Stimulated activated naive B cell treated with anti-CD40 and anti-IgM and Interleukin-4, amounts not matched to agents 10 μg/mL and 1 μg/mL and 100 μg/mL, for 72 hours (primary cell): ENCODE data around the gene TTLL1.
"Not testable (repeated sequence)": the region's sequence is repeated elsewhere in the genome, so short reads cannot be mapped to it uniquely, and the experiment has no call there.

Experiments used
- ATAC-seq, 2 donors: fragments of 150-1000 bp; cut with Tn5 transposase; replicated peaks; 2 replicates each; pipeline ENCODE4 v1.10.0; 2021; ENCODE audit warnings: moderate library complexity in 1 of 2
- DNase-seq: peaks from one replicate; pipeline ENCODE4 v3.0.0; 2021
- H3K27ac Mint-ChIP-seq: one replicate; pipeline ENCODE4 v1.8.0; 2022; ENCODE audit warnings: mild to moderate bottlenecking, mixed read lengths
- H3K27me3 Mint-ChIP-seq, 2 donors: one replicate each; pipeline ENCODE4 v1.8.0; 2022; ENCODE audit warnings: mixed read lengths in 2 of 2
- H3K36me3 Mint-ChIP-seq, 2 donors: one replicate each; pipeline ENCODE4 v1.8.0; 2022; ENCODE audit warnings: mixed read lengths in 2 of 2, mild to moderate bottlenecking in 1 of 2
- H3K4me1 Mint-ChIP-seq, 2 donors: one replicate each; pipeline ENCODE4 v1.8.0; 2022; ENCODE audit warnings: mixed read lengths in 2 of 2, mild to moderate bottlenecking in 1 of 2
- H3K4me3 Mint-ChIP-seq, 2 donors: one replicate each; pipeline ENCODE4 v1.8.0; 2022; ENCODE audit warnings: mild to moderate bottlenecking in 2 of 2, mixed read lengths in 2 of 2, moderate library complexity in 1 of 2
- H3K9me3 Mint-ChIP-seq, 2 donors: one replicate each; pipeline ENCODE4 v1.8.0; 2022; ENCODE audit warnings: mixed read lengths in 2 of 2, mild to moderate bottlenecking in 1 of 2

Gene TTLL1

GRCh38 chr22:43018615-43019014, 70.6 kb downstream of the TTLL1 start:
- no peaks in the 10 kb centered on the region for H3K36me3 Mint-ChIP-seq
- ATAC-seq (no peak), DNase-seq (no peak)
- H3K9me3 Mint-ChIP-seq = no peaks in the 10 kb centered on the region
- peak overlapping the region; percentile 20 for H3K27ac Mint-ChIP-seq
- no peak overlapping the region for H3K4me3 Mint-ChIP-seq
- H3K27me3 Mint-ChIP-seq = no peaks in the 10 kb centered on the region
- peaks cover 5 to 16% of the 10 kb centered on the region in 2 donors for H3K4me1 Mint-ChIP-seq

GRCh38 chr22:43017525-43018460, 71.4 kb downstream of the TTLL1 start:
- Mint-ChIP-seq H3K4me1 (peaks cover 13 to 24% of the 10 kb centered on the region in 2 donors), H3K27me3 (no peaks in the 10 kb centered on the region), H3K9me3 (no peaks in the 10 kb centered on the region), H3K27ac (no peak overlapping the region), H3K36me3 (peaks cover 0 to 2% of the 10 kb centered on the region in 2 donors), H3K4me3 (no peak overlapping the region)
- no peak for DNase-seq
- no peak for ATAC-seq

- not testable (repeated sequence) for H3K27me3 Mint-ChIP-seq, H3K27ac Mint-ChIP-seq, H3K4me3 Mint-ChIP-seq, H3K36me3 Mint-ChIP-seq, H3K9me3 Mint-ChIP-seq, ATAC-seq, DNase-seq
- peaks cover 16 to 33% of the 10 kb centered on the region in 2 donors for H3K4me1 Mint-ChIP-seq
Measured at GRCh38 chr22:43016150-43016549, 73.0 kb downstream of the TTLL1 start.

DNA sequence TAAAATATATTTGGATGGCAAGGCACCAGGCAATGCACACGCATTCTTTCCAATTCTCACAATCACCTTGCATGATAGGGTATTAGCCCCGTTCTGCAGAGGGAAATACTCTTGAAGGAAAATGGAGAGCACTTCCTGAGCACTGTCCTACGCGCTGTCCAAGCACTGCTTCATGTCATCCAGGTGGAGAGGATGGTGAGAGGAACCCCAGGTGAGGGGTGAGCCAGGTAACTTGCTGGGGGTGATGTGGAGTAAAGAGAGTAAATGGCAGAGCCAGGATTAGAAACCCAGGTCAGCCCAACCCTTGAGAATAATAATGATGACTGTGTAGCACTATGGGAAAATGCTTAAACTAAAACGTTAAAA, 73.5 kb downstream of the TTLL1 start:
- Mint-ChIP-seq H3K4me1 (peaks cover 18 to 35% of the 10 kb centered on the region in 2 donors), H3K9me3 (no peaks in the 10 kb centered on the region), H3K27ac (peak overlapping the region; percentile 96), H3K36me3 (peaks cover 0 to 2% of the 10 kb centered on the region in 2 donors), H3K27me3 (no peaks in the 10 kb centered on the region), H3K4me3 (peak overlapping the region; percentile 96 to 98)
- DNase-seq (no peak), ATAC-seq (peak in 1 of 2 donors; percentile 0)

DNA sequence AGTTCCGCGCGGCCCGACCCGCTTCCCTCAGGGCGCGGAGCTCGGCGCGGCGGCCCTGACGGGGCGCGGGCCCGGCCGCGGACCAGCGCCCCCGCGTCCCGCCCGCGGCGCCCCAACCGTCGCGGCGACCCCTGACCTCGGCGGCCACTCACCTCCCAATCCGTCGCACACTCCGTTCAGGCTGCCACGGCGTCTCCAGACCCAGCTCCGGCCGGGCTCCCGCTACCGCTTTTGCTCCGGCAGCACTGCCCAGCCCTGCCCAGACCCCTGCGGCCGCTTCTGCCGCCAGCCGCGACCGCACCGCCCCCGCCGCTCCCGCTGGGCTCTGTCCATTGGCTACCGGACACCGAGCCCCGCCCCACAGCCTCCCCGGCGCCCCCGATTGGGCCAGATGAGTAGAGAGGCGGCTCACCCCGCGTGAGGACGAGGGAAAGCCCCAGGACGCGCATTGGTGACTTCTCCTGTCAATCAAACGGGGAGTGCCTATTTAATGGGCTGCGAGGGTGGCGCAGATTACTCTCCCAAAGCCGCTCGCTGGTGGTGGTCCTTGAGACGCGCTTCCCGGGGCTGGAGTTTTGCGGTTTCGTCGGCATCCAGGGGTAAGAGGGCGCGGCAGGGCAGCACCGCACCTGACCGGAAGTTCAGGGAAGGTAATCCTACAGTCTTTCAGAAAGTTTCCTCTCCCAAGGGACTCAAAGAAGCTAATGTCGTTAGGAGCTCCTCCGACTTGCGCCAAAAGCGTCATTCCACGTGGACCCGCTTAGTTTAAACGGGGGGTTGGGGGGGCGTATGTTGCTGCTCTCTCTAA, 74.1 kb downstream of the TTLL1 start, which contains the start of gene PACSIN2:
Gene PACSIN2 (minus strand): TSS at position 281 of the 808 bp plus-strand sequence. CDS start 103,069 bp downstream, outside the sequence.
- Mint-ChIP-seq H3K27me3 (no peaks in the 10 kb centered on the region), H3K4me3 (peak within 1 kb of the TSS; percentile 96 to 98), H3K27ac (peak within 1 kb of the TSS; percentile 96), H3K36me3 (peaks cover 0 to 2% of the 10 kb centered on the region in 2 donors), H3K9me3 (no peaks in the 10 kb centered on the region), H3K4me1 (peaks cover 20 to 35% of the 10 kb centered on the region in 2 donors)
- peak; percentile 97 to 99 for ATAC-seq
- DNase-seq = peak; percentile 99

- ATAC-seq (peak; percentile 13 to 24), DNase-seq (no peak)
- Mint-ChIP-seq H3K4me3 (peak overlapping the region; percentile 96 to 98), H3K4me1 (peaks cover 20 to 35% of the 10 kb centered on the region in 2 donors), H3K27ac (peak overlapping the region; percentile 96), H3K36me3 (peaks cover 0 to 2% of the 10 kb centered on the region in 2 donors), H3K9me3 (no peaks in the 10 kb centered on the region), H3K27me3 (no peaks in the 10 kb centered on the region)
Measured at GRCh38 chr22:43014316-43014868, 74.8 kb downstream of the TTLL1 start.

GRCh38 chr22:43013355-43014315, 75.6 kb downstream of the TTLL1 start:
- DNase-seq (no peak), ATAC-seq (peak; percentile 15 to 17)
- Mint-ChIP-seq H3K4me1 (peaks cover 21 to 41% of the 10 kb centered on the region in 2 donors), H3K27me3 (no peaks in the 10 kb centered on the region), H3K27ac (peak overlapping the region; percentile 96), H3K4me3 (peak overlapping the region; percentile 96 to 98), H3K36me3 (peaks cover 0 to 2% of the 10 kb centered on the region in 2 donors), H3K9me3 (no peaks in the 10 kb centered on the region)

DNA sequence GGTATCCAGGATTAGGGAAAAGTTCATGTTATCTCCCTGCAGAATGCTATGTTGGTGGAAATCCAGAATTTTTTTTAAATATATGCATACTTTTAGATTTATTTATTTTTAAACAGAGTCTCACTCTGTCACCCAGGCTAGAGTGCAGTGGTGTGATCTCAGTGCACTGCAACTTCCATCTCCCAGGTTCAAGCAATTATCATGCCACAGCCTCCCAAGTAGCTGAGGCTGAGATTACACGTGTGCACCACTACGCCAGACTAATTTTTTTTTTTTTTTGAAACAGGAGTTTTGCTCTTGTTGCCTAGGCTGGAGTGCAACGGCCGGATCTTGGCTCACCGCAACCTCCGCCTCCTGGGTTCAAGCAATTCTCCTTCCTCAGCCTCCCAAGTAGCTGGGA, 76.8 kb downstream of the TTLL1 start:
- peaks cover 26 to 50% of the 10 kb centered on the region in 2 donors for H3K4me1 Mint-ChIP-seq
- no peaks in the 10 kb centered on the region for H3K27me3 Mint-ChIP-seq
- H3K9me3 Mint-ChIP-seq = no peaks in the 10 kb centered on the region
- DNase-seq (no peak), ATAC-seq (no peak)
- peaks cover 0 to 2% of the 10 kb centered on the region in 2 donors for H3K36me3 Mint-ChIP-seq
- H3K27ac Mint-ChIP-seq = no peak overlapping the region
- no peak overlapping the region for H3K4me3 Mint-ChIP-seq

- Mint-ChIP-seq H3K27me3 (no peaks in the 10 kb centered on the region), H3K4me1 (peaks cover 33 to 63% of the 10 kb centered on the region in 2 donors), H3K36me3 (peaks cover 0 to 2% of the 10 kb centered on the region in 2 donors), H3K27ac (no peak overlapping the region), H3K4me3 (no peak overlapping the region), H3K9me3 (no peaks in the 10 kb centered on the region)
- DNase-seq = no peak
- no peak for ATAC-seq
Measured at GRCh38 chr22:43011079-43011478, 78.1 kb downstream of the TTLL1 start.

GRCh38 chr22:43009444-43009843, 79.7 kb downstream of the TTLL1 start:
- H3K27me3 Mint-ChIP-seq = no peaks in the 10 kb centered on the region

DNA sequence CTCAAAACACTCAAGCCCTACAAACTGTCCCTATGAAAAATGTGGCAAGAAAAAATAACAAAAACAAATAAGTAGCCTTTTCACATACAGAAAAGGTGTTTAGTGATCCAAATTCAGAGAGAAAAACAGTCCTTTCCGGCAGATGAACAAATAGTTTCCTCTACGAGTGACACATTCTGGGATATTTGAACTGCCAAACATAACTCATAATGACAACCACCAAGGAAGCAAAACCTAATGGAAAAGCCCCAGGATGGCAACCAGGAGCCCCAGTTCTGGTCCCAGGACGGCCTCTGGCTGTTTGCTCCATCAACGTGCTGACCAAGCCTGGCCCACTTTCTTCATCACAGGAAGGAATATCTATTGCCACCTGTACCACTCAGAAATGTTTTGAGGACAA, 80.3 kb downstream of the TTLL1 start:
- H3K9me3 Mint-ChIP-seq = no peaks in the 10 kb centered on the region
- ATAC-seq (no peak), DNase-seq (no peak)
- H3K4me1 Mint-ChIP-seq = peaks cover 44 to 71% of the 10 kb centered on the region in 2 donors
- peaks cover 3 to 8% of the 10 kb centered on the region in 2 donors for H3K36me3 Mint-ChIP-seq
- no peak overlapping the region for H3K27ac Mint-ChIP-seq
- H3K4me3 Mint-ChIP-seq = no peak overlapping the region
- no peaks in the 10 kb centered on the region for H3K27me3 Mint-ChIP-seq

More at GRCh38 chr22:43009444-43009843, 79.7 kb downstream of the TTLL1 start:
- no peak overlapping the region for H3K4me3 Mint-ChIP-seq
- no peak for DNase-seq
- no peak overlapping the region for H3K27ac Mint-ChIP-seq
- no peak for ATAC-seq
- H3K4me1 Mint-ChIP-seq = peaks cover 39 to 71% of the 10 kb centered on the region in 2 donors
- peaks cover 2 to 4% of the 10 kb centered on the region in 2 donors for H3K36me3 Mint-ChIP-seq
- no peaks in the 10 kb centered on the region for H3K9me3 Mint-ChIP-seq

DNA sequence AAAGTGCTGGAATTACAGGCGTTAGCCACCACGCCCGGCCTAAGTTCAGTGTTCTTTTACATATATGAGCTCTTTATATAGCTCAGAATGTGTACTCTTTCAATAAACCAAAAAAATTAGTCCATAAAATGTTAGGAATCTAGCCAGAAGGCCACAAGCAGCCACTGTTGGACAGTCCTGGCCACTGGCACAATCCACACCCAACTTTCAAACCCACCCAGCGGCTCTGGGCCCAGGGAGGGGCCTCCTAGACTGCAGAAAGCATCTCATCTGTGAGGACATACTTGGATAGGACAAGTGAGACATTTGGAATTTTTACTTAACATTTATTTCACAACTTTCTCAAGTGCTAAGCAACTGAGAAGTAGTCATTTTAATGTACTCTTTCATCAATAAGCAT, 80.7 kb downstream of the TTLL1 start:
- Mint-ChIP-seq H3K9me3 (peaks cover 0 to 3% of the 10 kb centered on the region in 2 donors), H3K36me3 (peaks cover 7 to 12% of the 10 kb centered on the region in 2 donors), H3K27ac (no peak overlapping the region), H3K4me1 (peaks cover 45 to 71% of the 10 kb centered on the region in 2 donors), H3K27me3 (no peaks in the 10 kb centered on the region), H3K4me3 (no peak overlapping the region)
- ATAC-seq = no peak
- DNase-seq = no peak

GRCh38 chr22:43007519-43008102, 81.6 kb downstream of the TTLL1 start:
- H3K36me3 Mint-ChIP-seq = peaks cover 4 to 12% of the 10 kb centered on the region in 2 donors
- DNase-seq (no peak), ATAC-seq (peak in 1 of 2 donors; percentile 43)
- no peak overlapping the region for H3K4me3 Mint-ChIP-seq
- H3K27ac Mint-ChIP-seq = no peak overlapping the region
- H3K27me3 Mint-ChIP-seq = no peaks in the 10 kb centered on the region
- peaks cover 0 to 3% of the 10 kb centered on the region in 2 donors for H3K9me3 Mint-ChIP-seq
- H3K4me1 Mint-ChIP-seq = peaks cover 38 to 69% of the 10 kb centered on the region in 2 donors
